Esophagus muscularis mucosa (tissue), 4 donors: Measurements from ENCODE around the gene RIMS1. TPM values are rescaled to one million over a fixed set of nuclear protein-coding genes. Genes with fewer than 3 reads are reported as not detected.
"Not testable (repeated sequence)": the region's sequence is repeated elsewhere in the genome, so short reads cannot be mapped to it uniquely, and the experiment has no call there.

Experiments used
- DNase-seq: peaks from one replicate; pipeline ENCODE4 v3.0.0-alpha.2; 2017; ENCODE audit errors: extremely low spot score
- H3K27ac ChIP-seq, 4 donors: fragments of 200-600 bp; sonication (generic); replicated peaks in 1 of 4; 1 replicate in 3 of 4; 2 replicates in 1 of 4; pipeline ENCODE4 v1.5.1; 2016 to 2019; ENCODE audit warnings: mild to moderate bottlenecking in 1 of 4
- H3K27me3 ChIP-seq, 4 donors: fragments of 200-600 bp; sonication (generic); one replicate each; pipeline versions ENCODE4 v1.5.1 to v1.6.0; 2016 to 2019
- H3K36me3 ChIP-seq, 4 donors: fragments of 200-600 bp; sonication (generic); one replicate each; pipeline ENCODE4 v1.5.1; 2016 to 2019
- H3K4me1 ChIP-seq, 4 donors: fragments of 200-600 bp; sonication (generic); one replicate each; pipeline ENCODE4 v1.5.1; 2016 to 2019
- H3K4me3 ChIP-seq, 4 donors: fragments of 200-600 bp; sonication (generic); 1 replicate in 2 of 4; 2 replicates in 2 of 4; pipeline ENCODE4 v1.5.1; 2016 to 2019; ENCODE audit warnings: mild to moderate bottlenecking in 4 of 4, moderate library complexity in 1 of 4
- H3K9me3 ChIP-seq, 4 donors: fragments of 200-600 bp; sonication (generic); 1 replicate in 3 of 4; 2 replicates in 1 of 4; pipeline ENCODE4 v1.5.1; 2016 to 2019
- EP300 ChIP-seq: sonication (generic); formaldehyde crosslinking; IDR thresholded peaks from one replicate; pipeline ENCODE4 v1.6.1; 2017; ENCODE audit warnings: antibody characterized with exemption
- POLR2A ChIP-seq: fragments of 450-650 bp; IDR thresholded peaks from one replicate; pipeline ENCODE4 v1.6.1; 2017; ENCODE audit warnings: antibody characterized with exemption, moderate library complexity, mild to moderate bottlenecking, low read depth
- POLR2AphosphoS5 ChIP-seq, 2 donors: sonication (generic); formaldehyde crosslinking; IDR thresholded peaks; one replicate each; pipeline ENCODE4 v1.6.1; 2017; ENCODE audit warnings: antibody characterized with exemption in 2 of 2
- WGBS: methylation state at CpG from one replicate; pipeline ENCODE4 v1.1.5; 2018; 5-methylcytosine and 5-hydroxymethylcytosine counted together
- intact Hi-C: fragments of 100-400 bp; cut with DNase I; formaldehyde crosslinking; loops from one replicate; pipeline ENCODE4 v1.15.1; 2023
- total RNA-seq, 4 donors: library from RNA; depleted of rRNA; stranded (reverse); fragments of >200 nt; gene quantifications; one replicate each; pipeline versions ENCODE4 v1.1.0 to v1.2.1, GENCODE V29; 2016
- TF ChIP-seq, protein P1 (sequence below), 3 experiments: fragments of 200-600 bp in 2 of 3; fragments of 450-650 bp in 1 of 3; sonication (generic) in 2 of 3; IDR thresholded peaks; one replicate each; pipeline ENCODE4 v1.5.1; 2017 to 2019; ENCODE audit warnings: antibody characterized with exemption in 3 of 3, mild to moderate bottlenecking in 2 of 3, moderate library complexity in 1 of 3

The RIMS1 gene
- total RNA-seq, 4 donors from 2014 or later, result 35.4 to 88.6 (median 54.0) TPM

DNA sequence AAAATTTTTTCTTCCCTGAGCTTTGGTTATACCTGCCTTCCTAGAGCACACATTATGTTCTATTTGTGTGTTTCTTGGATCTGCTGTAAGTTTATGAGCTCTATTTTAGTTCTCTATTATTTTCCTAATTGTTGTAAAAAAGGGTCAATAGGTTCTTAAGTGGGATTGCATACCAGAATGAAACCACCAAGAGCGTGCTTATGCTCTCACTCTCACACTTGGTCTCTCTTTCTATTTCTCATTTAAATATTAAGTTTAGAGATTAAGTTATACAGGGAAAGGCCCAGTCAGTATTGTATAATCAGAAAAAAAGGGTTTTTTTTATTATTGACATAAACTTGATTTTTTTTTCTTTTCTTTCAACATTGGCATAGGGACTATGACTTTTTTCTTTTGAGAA, 96.8 kb downstream of the RIMS1 start:
- H3K36me3 ChIP-seq, result no peaks in the 10 kb centered on the region
- 97% methylated on average over 1 of the region's 1 CpG for WGBS
- no peaks in the 10 kb centered on the region for H3K27me3 ChIP-seq
- intact Hi-C loops, result no loop called here
- no peaks in the 10 kb centered on the region for H3K9me3 ChIP-seq
- no peak for DNase-seq
- no peaks in the 10 kb centered on the region for H3K4me1 ChIP-seq
- no peak overlapping the region for H3K4me3 ChIP-seq
- H3K27ac ChIP-seq, result no peak overlapping the region
- no peak for TF ChIP-seq POLR2AphosphoS5 (IDR thresholded peaks at IDR 0.05)
- TF ChIP-seq EP300, result no peak
- TF ChIP-seq, protein P1, sequence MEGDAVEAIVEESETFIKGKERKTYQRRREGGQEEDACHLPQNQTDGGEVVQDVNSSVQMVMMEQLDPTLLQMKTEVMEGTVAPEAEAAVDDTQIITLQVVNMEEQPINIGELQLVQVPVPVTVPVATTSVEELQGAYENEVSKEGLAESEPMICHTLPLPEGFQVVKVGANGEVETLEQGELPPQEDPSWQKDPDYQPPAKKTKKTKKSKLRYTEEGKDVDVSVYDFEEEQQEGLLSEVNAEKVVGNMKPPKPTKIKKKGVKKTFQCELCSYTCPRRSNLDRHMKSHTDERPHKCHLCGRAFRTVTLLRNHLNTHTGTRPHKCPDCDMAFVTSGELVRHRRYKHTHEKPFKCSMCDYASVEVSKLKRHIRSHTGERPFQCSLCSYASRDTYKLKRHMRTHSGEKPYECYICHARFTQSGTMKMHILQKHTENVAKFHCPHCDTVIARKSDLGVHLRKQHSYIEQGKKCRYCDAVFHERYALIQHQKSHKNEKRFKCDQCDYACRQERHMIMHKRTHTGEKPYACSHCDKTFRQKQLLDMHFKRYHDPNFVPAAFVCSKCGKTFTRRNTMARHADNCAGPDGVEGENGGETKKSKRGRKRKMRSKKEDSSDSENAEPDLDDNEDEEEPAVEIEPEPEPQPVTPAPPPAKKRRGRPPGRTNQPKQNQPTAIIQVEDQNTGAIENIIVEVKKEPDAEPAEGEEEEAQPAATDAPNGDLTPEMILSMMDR (IDR thresholded peaks at IDR 0.05), result no peak
- no peak for TF ChIP-seq POLR2A

DNA sequence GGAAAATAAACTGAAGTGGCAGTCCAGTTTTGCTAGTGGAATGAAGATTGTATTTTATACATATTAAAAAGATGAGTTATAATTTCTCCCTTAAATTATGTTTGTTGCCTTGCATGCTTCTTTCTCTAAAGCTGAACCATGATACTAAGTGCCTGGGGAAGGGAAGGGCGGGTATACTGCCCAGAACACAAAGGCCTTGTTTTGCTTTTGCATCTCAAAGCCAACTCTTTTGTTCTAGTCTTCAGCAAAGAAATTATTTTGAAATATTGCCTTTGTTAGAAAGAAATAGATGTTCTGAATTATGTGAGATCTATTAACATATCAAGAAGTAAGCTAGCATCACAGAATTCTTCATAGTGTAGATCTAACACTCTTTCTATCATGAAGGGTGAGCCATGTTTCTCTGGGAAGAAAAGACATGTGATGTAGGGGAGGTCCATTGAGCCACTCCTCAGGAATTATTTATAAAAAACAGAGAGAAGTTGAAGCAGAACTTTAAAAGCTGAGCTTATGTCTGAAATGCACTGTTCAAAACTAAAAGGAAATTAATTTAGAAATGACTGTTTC, 108.4 kb downstream of the RIMS1 start:
- TF ChIP-seq POLR2A, result no peak
- TF ChIP-seq, protein P1 (IDR thresholded peaks at IDR 0.05), result no peak
- TF ChIP-seq EP300, result no peak
- TF ChIP-seq POLR2AphosphoS5 (IDR thresholded peaks at IDR 0.05), result no peak
- H3K27me3 ChIP-seq, result no peaks in the 10 kb centered on the region
- DNase-seq, result no peak
- H3K27ac ChIP-seq, result no peak overlapping the region
- no peak overlapping the region for H3K4me3 ChIP-seq
- no peaks in the 10 kb centered on the region for H3K4me1 ChIP-seq
- intact Hi-C loops, result no loop called here
- WGBS, result 80% methylated on average over 1 of the region's 1 CpG
- no peaks in the 10 kb centered on the region for H3K9me3 ChIP-seq
- no peaks in the 10 kb centered on the region for H3K36me3 ChIP-seq

DNA sequence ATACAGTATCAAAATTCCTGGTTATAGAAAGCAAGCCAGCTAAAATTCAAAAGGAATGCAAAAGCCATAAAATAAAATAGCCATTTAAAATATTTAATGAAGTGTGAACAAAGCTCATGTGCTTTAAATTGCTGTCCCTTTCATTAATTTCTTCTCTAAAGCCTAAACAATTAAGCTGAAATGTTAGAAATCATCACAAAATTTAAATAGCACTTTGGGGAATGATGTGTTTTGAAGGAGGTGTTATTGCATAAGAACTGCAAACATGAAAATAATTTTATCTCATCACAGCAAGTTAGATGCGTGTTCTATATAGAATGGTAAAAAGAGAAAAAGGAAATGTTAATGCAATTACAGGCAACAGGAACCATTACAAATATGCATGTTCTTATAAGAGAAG, 111.0 kb downstream of the RIMS1 start:
- H3K27me3 ChIP-seq, result peaks cover 0 to 2% (median 0%) of the 10 kb centered on the region in 4 donors
- no peaks in the 10 kb centered on the region for H3K4me1 ChIP-seq
- no peaks in the 10 kb centered on the region for H3K9me3 ChIP-seq
- H3K4me3 ChIP-seq, result no peak overlapping the region
- H3K36me3 ChIP-seq, result no peaks in the 10 kb centered on the region
- no peak for DNase-seq
- TF ChIP-seq EP300 (no peak), POLR2A (no peak), POLR2AphosphoS5 (IDR thresholded peaks at IDR 0.05) (no peak)
- TF ChIP-seq, protein P1 (IDR thresholded peaks at IDR 0.05), result no peak
- WGBS, result 91% methylated on average over 1 of the region's 1 CpG
- no peak overlapping the region for H3K27ac ChIP-seq
- intact Hi-C loops, result no loop called here

DNA sequence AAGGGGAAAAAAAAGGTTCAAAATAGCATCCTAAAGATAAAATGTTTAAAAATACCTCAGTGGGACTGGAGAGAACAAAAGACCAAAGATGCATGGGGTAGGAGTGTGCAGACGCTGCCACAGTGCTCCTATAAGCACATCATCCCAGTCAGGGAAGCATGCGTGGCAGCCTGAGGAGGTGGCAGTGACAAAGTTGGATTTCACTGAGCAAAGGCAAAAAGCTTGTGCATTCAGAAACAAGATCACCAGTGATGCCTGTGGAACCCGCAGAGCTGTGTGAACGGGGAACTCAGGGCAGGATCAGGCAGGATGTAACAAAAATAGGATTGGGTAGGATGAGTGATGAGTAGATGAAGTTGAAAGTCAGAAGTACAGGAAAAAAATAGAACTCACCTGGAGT, 116.1 kb downstream of the RIMS1 start:
- Histone ChIP-seq H3K27ac (no peak overlapping the region), H3K4me1 (no peaks in the 10 kb centered on the region), H3K27me3 (peaks cover 0 to 8% (median 0%) of the 10 kb centered on the region in 4 donors), H3K36me3 (no peaks in the 10 kb centered on the region), H3K9me3 (peaks cover 0 to 13% (median 9%) of the 10 kb centered on the region in 4 donors), H3K4me3 (no peak overlapping the region)
- WGBS, result 78% methylated on average over 4 of the region's 4 CpGs
- intact Hi-C loops, result no loop called here
- no peak for TF ChIP-seq POLR2AphosphoS5 (IDR thresholded peaks at IDR 0.05)
- TF ChIP-seq, protein P1 (IDR thresholded peaks at IDR 0.05), result no peak
- TF ChIP-seq POLR2A, result no peak
- TF ChIP-seq EP300, result no peak
- DNase-seq, result no peak

DNA sequence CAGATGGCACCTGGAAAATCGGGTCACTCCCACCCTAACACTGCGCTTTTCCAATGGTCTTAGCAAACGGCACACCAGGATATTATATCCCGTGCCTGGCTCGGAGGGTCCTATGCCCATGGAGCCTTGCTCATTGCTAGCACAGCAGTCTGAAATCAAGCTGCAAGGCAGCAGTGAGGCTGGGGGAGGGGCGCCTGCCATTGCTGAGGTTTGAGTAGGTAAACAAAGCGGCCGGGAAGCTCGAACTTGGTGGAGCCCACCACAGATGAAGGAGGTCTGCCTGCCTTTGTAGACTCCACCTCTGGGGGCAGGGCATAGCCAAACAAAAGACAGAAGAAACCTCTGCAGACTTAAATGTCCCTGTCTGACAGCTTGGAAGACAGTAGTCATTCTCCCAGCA, 120.2 kb downstream of the RIMS1 start:
- H3K4me1 ChIP-seq, H3K27ac ChIP-seq, H3K27me3 ChIP-seq, H3K4me3 ChIP-seq, H3K36me3 ChIP-seq, DNase-seq, intact Hi-C loops: not testable (repeated sequence)
- H3K9me3 ChIP-seq, result peaks cover 0 to 13% (median 9%) of the 10 kb centered on the region in 4 donors
- 84% methylated on average over 9 of the region's 9 CpGs for WGBS
